Smooth muscle cell (in vitro differentiated cells): Measurements from ENCODE around the gene NUDT2. TPM values are rescaled to one million over a fixed set of nuclear protein-coding genes. Genes with fewer than 3 reads are reported as not detected.
A peak's percentile ranks its signal among the peaks of the same experiment; 100 is the strongest.

Experiments
- DNase-seq: peaks from one replicate; lab custom pipeline; 2025; ENCODE audit not compliant: unreplicated experiment; lab: John Stamatoyannopoulos, UW
- H2AFZ ChIP-seq: fragments of 200-600 bp; sonication (generic); 2 replicates; pipeline ENCODE4 v1.6.0; 2016; ENCODE audit warnings: antibody characterized with exemption, low read depth, mild to moderate bottlenecking
- H3F3A ChIP-seq: fragments of 200-600 bp; sonication (generic); 2 replicates; pipeline ENCODE4 v1.6.0; 2017; ENCODE audit warnings: antibody characterized with exemption, low read depth
- H3K27ac ChIP-seq: fragments of 200-600 bp; sonication (generic); 2 replicates; pipeline ENCODE4 v1.5.1; 2016; ENCODE audit warnings: low read depth, mild to moderate bottlenecking
- H3K27me3 ChIP-seq: fragments of 200-600 bp; sonication (generic); 2 replicates; pipeline ENCODE4 v1.6.1; 2016; ENCODE audit warnings: low read depth, mild to moderate bottlenecking
- H3K36me3 ChIP-seq: fragments of 200-600 bp; sonication (generic); 2 replicates; pipeline ENCODE4 v1.5.1; 2016; ENCODE audit warnings: low read depth
- H3K4me1 ChIP-seq: fragments of 200-600 bp; sonication (generic); 2 replicates; pipeline ENCODE4 v1.5.1; 2016; ENCODE audit warnings: low read depth
- H3K4me2 ChIP-seq: fragments of 200-600 bp; sonication (generic); 2 replicates; pipeline ENCODE4 v1.6.0; 2016; ENCODE audit warnings: mild to moderate bottlenecking
- H3K4me3 ChIP-seq: fragments of 200-600 bp; sonication (generic); 2 replicates; pipeline ENCODE4 v1.5.1; 2016; ENCODE audit warnings: mild to moderate bottlenecking
- H3K79me2 ChIP-seq: fragments of 200-600 bp; sonication (generic); 2 replicates; pipeline ENCODE4 v1.6.0; 2016; ENCODE audit warnings: low read depth, mild to moderate bottlenecking
- H3K9ac ChIP-seq: fragments of 200-600 bp; sonication (generic); 2 replicates; pipeline ENCODE4 v1.6.0; 2016; ENCODE audit warnings: low read depth
- H3K9me3 ChIP-seq: fragments of 200-600 bp; sonication (generic); replicated peaks from 2 replicates; pipeline ENCODE4 v1.5.1; 2016; ENCODE audit warnings: low read depth
- H4K20me1 ChIP-seq: fragments of 200-600 bp; sonication (generic); 2 replicates; pipeline ENCODE4 v1.6.0; 2016; ENCODE audit warnings: low read depth
- CTCF ChIP-seq: fragments of 200-600 bp; sonication (generic); IDR thresholded peaks from 2 replicates; pipeline ENCODE4 v1.5.1; 2017; ENCODE audit warnings: borderline replicate concordance, mild to moderate bottlenecking, antibody characterized with exemption; ENCODE audit not compliant: insufficient read depth, poor library complexity, severe bottlenecking
- WGBS: methylation state at CpG from one replicate; pipeline ENCODE4 v1.1.7; 2016; ENCODE audit warnings: low lambda C conversion rate; 5-methylcytosine and 5-hydroxymethylcytosine counted together
- polyA plus RNA-seq: library from polyadenylated mRNA; unstranded; fragments of >200 nt; fragmentation: Nextera tagmentation; extraction: Ambion mirVana; gene quantifications from 2 replicates; pipeline ENCODE4 v1.2.1, GENCODE V29; 2016
- total RNA-seq: library from RNA; depleted of rRNA; stranded (reverse); fragments of >200 nt; gene quantifications from 2 replicates; pipeline ENCODE4 v1.2.3, GENCODE V29; 2014

Gene NUDT2
- total RNA-seq (28.1 and 32.4 TPM in 2 replicates), polyA plus RNA-seq (32.8 and 36.1 TPM in 2 replicates)

- Histone ChIP-seq H2AFZ (peak within 1 kb of the TSS; percentile 91), H4K20me1 (peaks cover 10% of the 10 kb centered on the region), H3K9ac (peak within 1 kb of the TSS; percentile 98), H3K9me3 (no peaks in the 10 kb centered on the region), H3F3A (peaks cover 6% of the 10 kb centered on the region), H3K4me2 (peak within 1 kb of the TSS; percentile 96), H3K27me3 (no peaks in the 10 kb centered on the region), H3K4me3 (peak within 1 kb of the TSS; percentile 79), H3K27ac (peak within 1 kb of the TSS; percentile 96), H3K4me1 (peaks cover 8% of the 10 kb centered on the region), H3K79me2 (peaks cover 21% of the 10 kb centered on the region), H3K36me3 (no peaks in the 10 kb centered on the region)
- DNase-seq = peak; percentile 78
- under 1% methylated on average over 64 of the region's 64 CpGs for WGBS
- TF ChIP-seq CTCF = no peak
Observed at GRCh38 chr9:34328987-34329832, at the start of gene NUDT2, which contains the start of gene KIF24. Gene NUDT2, plus strand, starts transcription at chr9:34329569. Its CDS starts 9,471 bp downstream, at chr9:34339040. Gene KIF24, minus strand, starts transcription at chr9:34329268. Its CDS starts 17,922 bp downstream, at chr9:34311346.

- Histone ChIP-seq H3K36me3 (no peaks in the 10 kb centered on the region), H3K9ac (no peak overlapping the region), H4K20me1 (no peaks in the 10 kb centered on the region), H3K4me3 (no peak overlapping the region), H3K27ac (no peak overlapping the region), H3K27me3 (no peaks in the 10 kb centered on the region), H3F3A (no peaks in the 10 kb centered on the region), H2AFZ (no peak overlapping the region), H3K4me2 (no peak overlapping the region), H3K79me2 (no peaks in the 10 kb centered on the region), H3K9me3 (no peaks in the 10 kb centered on the region), H3K4me1 (no peaks in the 10 kb centered on the region)
- no peak for DNase-seq
- 96% methylated on average over 1 of the region's 1 CpG for WGBS
- no peak for TF ChIP-seq CTCF
Observed at GRCh38 chr9:34282096-34282495, 47.3 kb upstream of the NUDT2 start.

- H3K4me2 ChIP-seq = no peak overlapping the region
- H3K9me3 ChIP-seq = no peaks in the 10 kb centered on the region
- no peak for TF ChIP-seq CTCF
- H4K20me1 ChIP-seq = no peaks in the 10 kb centered on the region
- no peak overlapping the region for H2AFZ ChIP-seq
- no peaks in the 10 kb centered on the region for H3K27me3 ChIP-seq
- no peaks in the 10 kb centered on the region for H3K36me3 ChIP-seq
- WGBS = 84% methylated on average over 2 of the region's 2 CpGs
- no peaks in the 10 kb centered on the region for H3F3A ChIP-seq
- no peak overlapping the region for H3K27ac ChIP-seq
- H3K4me1 ChIP-seq = peaks cover 8% of the 10 kb centered on the region
- no peak overlapping the region for H3K4me3 ChIP-seq
- DNase-seq = no peak
- H3K9ac ChIP-seq = no peak overlapping the region
- no peaks in the 10 kb centered on the region for H3K79me2 ChIP-seq
Observed at GRCh38 chr9:34289159-34289558, 40.2 kb upstream of the NUDT2 start.
